ENCODE results near the gene MED1. TPM values are rescaled to one million over a fixed set of nuclear protein-coding genes. Genes with fewer than 3 reads are reported as not detected.
"Not testable (repeated sequence)": the region's sequence is repeated elsewhere in the genome, so short reads cannot be mapped to it uniquely, and the experiment has no call there.

MED1 gene
- polyA plus RNA-seq, 1 donor (not counting 4 experiments of a cell fraction or from before 2014, with no cell fraction given) = 31.1 TPM

- Histone ChIP-seq H3K27me3 (ENCODE audit: control insufficient read depth, extremely low read depth, insufficient read depth, low read length) (no peaks in the 10 kb centered on the region), H3K36me3 (ENCODE audit: control insufficient read depth in 2 of 2, extremely low read depth in 1 of 2, insufficient read depth in 2 of 2, low read length in 2 of 2) (no peaks in the 10 kb centered on the region), H3K79me2 (ENCODE audit: control insufficient read depth, insufficient read depth, low read length) (no peaks in the 10 kb centered on the region), H3K4me3 (ENCODE audit: control insufficient read depth in 2 of 3, extremely low read depth in 1 of 3, insufficient read depth in 2 of 3, low read depth in 1 of 3, low read length in 3 of 3) (no peak overlapping the region), H3K9me3 (ENCODE audit: control insufficient read depth, low read depth, low read length) (no peaks in the 10 kb centered on the region), H3K9me1 (ENCODE audit: control insufficient read depth, extremely low read depth, insufficient read depth, low read length) (no peaks in the 10 kb centered on the region), H3K4me1 (ENCODE audit: control insufficient read depth, extremely low read depth, insufficient read depth, low read length) (peaks cover 3% of the 10 kb centered on the region), H2AFZ (ENCODE audit: control insufficient read depth, low read length) (no peak overlapping the region), H3K4me2 (ENCODE audit: control insufficient read depth, extremely low read depth, insufficient read depth, low read depth, low read length) (no peak overlapping the region), H4K20me1 (ENCODE audit: control insufficient read depth, extremely low read depth, insufficient read depth, low read length) (no peaks in the 10 kb centered on the region), H3K9ac (ENCODE audit: control insufficient read depth, extremely low read depth, insufficient read depth, low read length) (no peak overlapping the region), H3K27ac (ENCODE audit: control insufficient read depth, insufficient read depth, low read length) (no peak overlapping the region)
- TF ChIP-seq EZH2 (IDR thresholded peaks at IDR 0.05; ENCODE audit: low read length) (no peak), CTCF (optimal IDR thresholded peaks at IDR 0.05 in 1 of 3, IDR thresholded peaks at IDR 0.05 in 1 of 3, conservative IDR thresholded peaks at IDR 0.05 in 1 of 3; ENCODE audit: extremely low read depth in 1 of 3, insufficient read depth in 2 of 3, low read length in 3 of 3) (no peak)
- dilution Hi-C loops (cut with MboI; ENCODE audit: extremely low pct_ligation_motif_present, low sequenced_read_pairs) = no loop called here
- DNase-seq (ENCODE audit: low read depth, low spot score) (no peak), FAIRE-seq (no peak)
Observed at GRCh38 chr17:39376434-39376833, 74.6 kb downstream of the MED1 start.

- dilution Hi-C loops (cut with MboI; ENCODE audit: extremely low pct_ligation_motif_present, low sequenced_read_pairs); H3K27ac ChIP-seq (ENCODE audit: control insufficient read depth, insufficient read depth, low read length); H4K20me1 ChIP-seq (ENCODE audit: control insufficient read depth, extremely low read depth, insufficient read depth, low read length); H3K36me3 ChIP-seq (ENCODE audit: control insufficient read depth in 2 of 2, extremely low read depth in 1 of 2, insufficient read depth in 2 of 2, low read length in 2 of 2); H3K4me2 ChIP-seq (ENCODE audit: control insufficient read depth, extremely low read depth, insufficient read depth, low read depth, low read length); H3K27me3 ChIP-seq (ENCODE audit: control insufficient read depth, extremely low read depth, insufficient read depth, low read length); H3K9ac ChIP-seq (ENCODE audit: control insufficient read depth, extremely low read depth, insufficient read depth, low read length); H3K9me1 ChIP-seq (ENCODE audit: control insufficient read depth, extremely low read depth, insufficient read depth, low read length); H3K4me1 ChIP-seq (ENCODE audit: control insufficient read depth, extremely low read depth, insufficient read depth, low read length); H3K9me3 ChIP-seq (ENCODE audit: control insufficient read depth, low read depth, low read length); DNase-seq (ENCODE audit: low read depth, low spot score); H3K79me2 ChIP-seq (ENCODE audit: control insufficient read depth, insufficient read depth, low read length); H3K4me3 ChIP-seq (ENCODE audit: control insufficient read depth in 2 of 3, extremely low read depth in 1 of 3, insufficient read depth in 2 of 3, low read depth in 1 of 3, low read length in 3 of 3); H2AFZ ChIP-seq (ENCODE audit: control insufficient read depth, low read length); FAIRE-seq: not testable (repeated sequence)
Observed at GRCh38 chr17:39367805-39368204, 83.3 kb downstream of the MED1 start.

GRCh38 chr17:39365872-39366271 is 85.2 kb downstream of the MED1 start:
- FAIRE-seq = no peak
- no peak overlapping the region for H3K27ac ChIP-seq (ENCODE audit: control insufficient read depth, insufficient read depth, low read length)

More at GRCh38 chr17:39365872-39366271, 85.2 kb downstream of the MED1 start:
- no peak overlapping the region for H2AFZ ChIP-seq (ENCODE audit: control insufficient read depth, low read length)
- H3K4me2 ChIP-seq (ENCODE audit: control insufficient read depth, extremely low read depth, insufficient read depth, low read depth, low read length) = no peak overlapping the region
- dilution Hi-C loops (cut with MboI; ENCODE audit: extremely low pct_ligation_motif_present, low sequenced_read_pairs) = no loop called here
- H3K36me3 ChIP-seq (ENCODE audit: control insufficient read depth in 2 of 2, extremely low read depth in 1 of 2, insufficient read depth in 2 of 2, low read length in 2 of 2) = no peaks in the 10 kb centered on the region
- H3K4me3 ChIP-seq (ENCODE audit: control insufficient read depth in 2 of 3, extremely low read depth in 1 of 3, insufficient read depth in 2 of 3, low read depth in 1 of 3, low read length in 3 of 3) = no peak overlapping the region
- no peaks in the 10 kb centered on the region for H4K20me1 ChIP-seq (ENCODE audit: control insufficient read depth, extremely low read depth, insufficient read depth, low read length)
- no peaks in the 10 kb centered on the region for H3K9me3 ChIP-seq (ENCODE audit: control insufficient read depth, low read depth, low read length)
- no peaks in the 10 kb centered on the region for H3K9me1 ChIP-seq (ENCODE audit: control insufficient read depth, extremely low read depth, insufficient read depth, low read length)
- TF ChIP-seq CTCF (optimal IDR thresholded peaks at IDR 0.05 in 1 of 3, IDR thresholded peaks at IDR 0.05 in 1 of 3, conservative IDR thresholded peaks at IDR 0.05 in 1 of 3; ENCODE audit: extremely low read depth in 1 of 3, insufficient read depth in 2 of 3, low read length in 3 of 3) = no peak
- no peak for TF ChIP-seq EZH2 (IDR thresholded peaks at IDR 0.05; ENCODE audit: low read length)
- H3K4me1 ChIP-seq (ENCODE audit: control insufficient read depth, extremely low read depth, insufficient read depth, low read length) = no peaks in the 10 kb centered on the region
- no peaks in the 10 kb centered on the region for H3K27me3 ChIP-seq (ENCODE audit: control insufficient read depth, extremely low read depth, insufficient read depth, low read length)
- no peak for DNase-seq (ENCODE audit: low read depth, low spot score)
- no peaks in the 10 kb centered on the region for H3K79me2 ChIP-seq (ENCODE audit: control insufficient read depth, insufficient read depth, low read length)
- H3K9ac ChIP-seq (ENCODE audit: control insufficient read depth, extremely low read depth, insufficient read depth, low read length) = no peak overlapping the region
